Vagina (tissue), 2 donors: ENCODE results near the gene FXN.

Source experiments
- POLR2A ChIP-seq, 2 donors: fragments of 450-650 bp; IDR thresholded peaks; one replicate each; pipeline ENCODE4 v1.6.1; 2017; ENCODE audit warnings: antibody characterized with exemption in 2 of 2, mild to moderate bottlenecking in 2 of 2, moderate library complexity in 2 of 2
- POLR2AphosphoS5 ChIP-seq, 2 donors: sonication (generic); formaldehyde crosslinking; IDR thresholded peaks; one replicate each; pipeline ENCODE4 v1.9.0; 2017; ENCODE audit warnings: antibody characterized with exemption in 2 of 2, mild to moderate bottlenecking in 2 of 2, low read depth in 1 of 2; ENCODE audit not compliant: insufficient read depth in 1 of 2
- TF ChIP-seq, protein P1 (sequence below), 3 experiments: fragments of 450-650 bp in 2 of 3; fragments of 200-600 bp in 1 of 3; sonication (generic) in 1 of 3; IDR thresholded peaks; one replicate each; pipeline ENCODE4 v1.5.1; 2017 to 2019; ENCODE audit warnings: antibody characterized with exemption in 3 of 3, mild to moderate bottlenecking in 2 of 3, moderate library complexity in 2 of 3

- TF ChIP-seq POLR2A (IDR thresholded peaks at IDR 0.05): no peak
- TF ChIP-seq POLR2AphosphoS5 (IDR thresholded peaks at IDR 0.05; ENCODE audit: insufficient read depth in 1 of 2, low read depth in 1 of 2): no peak
- TF ChIP-seq, protein P1, sequence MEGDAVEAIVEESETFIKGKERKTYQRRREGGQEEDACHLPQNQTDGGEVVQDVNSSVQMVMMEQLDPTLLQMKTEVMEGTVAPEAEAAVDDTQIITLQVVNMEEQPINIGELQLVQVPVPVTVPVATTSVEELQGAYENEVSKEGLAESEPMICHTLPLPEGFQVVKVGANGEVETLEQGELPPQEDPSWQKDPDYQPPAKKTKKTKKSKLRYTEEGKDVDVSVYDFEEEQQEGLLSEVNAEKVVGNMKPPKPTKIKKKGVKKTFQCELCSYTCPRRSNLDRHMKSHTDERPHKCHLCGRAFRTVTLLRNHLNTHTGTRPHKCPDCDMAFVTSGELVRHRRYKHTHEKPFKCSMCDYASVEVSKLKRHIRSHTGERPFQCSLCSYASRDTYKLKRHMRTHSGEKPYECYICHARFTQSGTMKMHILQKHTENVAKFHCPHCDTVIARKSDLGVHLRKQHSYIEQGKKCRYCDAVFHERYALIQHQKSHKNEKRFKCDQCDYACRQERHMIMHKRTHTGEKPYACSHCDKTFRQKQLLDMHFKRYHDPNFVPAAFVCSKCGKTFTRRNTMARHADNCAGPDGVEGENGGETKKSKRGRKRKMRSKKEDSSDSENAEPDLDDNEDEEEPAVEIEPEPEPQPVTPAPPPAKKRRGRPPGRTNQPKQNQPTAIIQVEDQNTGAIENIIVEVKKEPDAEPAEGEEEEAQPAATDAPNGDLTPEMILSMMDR (IDR thresholded peaks at IDR 0.05): no peak
Observed at GRCh38 chr9:69089491-69089890, 53.9 kb downstream of the FXN start.
